Mesendoderm (in vitro differentiated cells): Measurements from ENCODE around the gene SH2D7.

Experiments used
- DNase-seq: peaks from one replicate; pipeline ENCODE4 v3.0.0; 2013
- H2AK5ac ChIP-seq: 2 replicates; pipeline ENCODE4 v1.6.1; 2013; ENCODE audit warnings: low read length, inconsistent platforms
- H2BK120ac ChIP-seq: 2 replicates; pipeline ENCODE4 v1.6.1; 2013; ENCODE audit warnings: low read depth, mild to moderate bottlenecking, low read length, moderate library complexity, mixed read lengths
- H2BK15ac ChIP-seq: replicated peaks from 2 replicates; pipeline ENCODE4 v1.6.1; 2013; ENCODE audit warnings: low read depth, mild to moderate bottlenecking, moderate library complexity
- H2BK5ac ChIP-seq: 2 replicates; pipeline ENCODE4 v1.6.1; 2013; ENCODE audit warnings: low read length, inconsistent platforms
- H3K18ac ChIP-seq: 2 replicates; pipeline ENCODE4 v1.6.1; 2013; ENCODE audit warnings: mild to moderate bottlenecking, low read length, mixed read lengths
- H3K23ac ChIP-seq: one replicate; pipeline ENCODE4 v1.6.1; 2013; ENCODE audit warnings: low read length
- H3K27ac ChIP-seq: 2 replicates; pipeline ENCODE4 v1.5.1; 2013; ENCODE audit warnings: low read depth, mild to moderate bottlenecking, inconsistent platforms, low read length, moderate library complexity
- H3K27me3 ChIP-seq: 2 replicates; pipeline ENCODE4 v1.6.1; 2013; ENCODE audit warnings: low read length, control low read depth, mild to moderate bottlenecking, inconsistent platforms; ENCODE audit not compliant: insufficient read depth, poor library complexity
- H3K36me3 ChIP-seq: 2 replicates; pipeline ENCODE4 v1.6.1; 2013; ENCODE audit warnings: low read length, inconsistent platforms; ENCODE audit not compliant: control insufficient read depth, insufficient read depth
- H3K4ac ChIP-seq: one replicate; pipeline ENCODE4 v1.6.1; 2013; ENCODE audit warnings: low read depth, mild to moderate bottlenecking, low read length, moderate library complexity
- H3K4me1 ChIP-seq: 2 replicates; pipeline ENCODE4 v1.6.1; 2013; ENCODE audit warnings: low read depth, low read length, inconsistent platforms; ENCODE audit not compliant: control insufficient read depth
- H3K4me2 ChIP-seq: 2 replicates; pipeline ENCODE4 v1.6.1; 2013; ENCODE audit warnings: low read length
- H3K4me3 ChIP-seq: 2 replicates; pipeline ENCODE4 v1.5.1; 2013; ENCODE audit warnings: mild to moderate bottlenecking, low read length
- H3K56ac ChIP-seq: one replicate; pipeline ENCODE4 v1.6.1; 2013; ENCODE audit warnings: low read length
- H3K79me1 ChIP-seq: 2 replicates; pipeline ENCODE4 v1.6.1; 2013; ENCODE audit warnings: low read length, inconsistent platforms
- H3K79me2 ChIP-seq: 2 replicates; pipeline ENCODE4 v1.6.1; 2013; ENCODE audit warnings: mild to moderate bottlenecking, low read length; ENCODE audit not compliant: control insufficient read depth, insufficient read depth
- H3K9ac ChIP-seq: 2 replicates; pipeline ENCODE4 v1.6.1; 2013; ENCODE audit warnings: low read length, inconsistent platforms
- H4K5ac ChIP-seq: one replicate; pipeline ENCODE4 v1.6.1; 2013; ENCODE audit warnings: low read length
- H4K8ac ChIP-seq: one replicate; pipeline ENCODE4 v1.6.1; 2013; ENCODE audit warnings: low read depth, mild to moderate bottlenecking, control low read depth, low read length, moderate library complexity
- WGBS: extraction: QIAGEN DNeasy Blood & Tissue Kit; methylation state at CpG from one replicate; pipeline ENCODE4 v1.1.7; 2013; ENCODE audit warnings: low lambda C conversion rate, missing lambda C conversion rate; ENCODE audit not compliant: insufficient coverage; ENCODE audit errors: extremely low coverage; 5-methylcytosine and 5-hydroxymethylcytosine counted together

The SH2D7 gene

DNA sequence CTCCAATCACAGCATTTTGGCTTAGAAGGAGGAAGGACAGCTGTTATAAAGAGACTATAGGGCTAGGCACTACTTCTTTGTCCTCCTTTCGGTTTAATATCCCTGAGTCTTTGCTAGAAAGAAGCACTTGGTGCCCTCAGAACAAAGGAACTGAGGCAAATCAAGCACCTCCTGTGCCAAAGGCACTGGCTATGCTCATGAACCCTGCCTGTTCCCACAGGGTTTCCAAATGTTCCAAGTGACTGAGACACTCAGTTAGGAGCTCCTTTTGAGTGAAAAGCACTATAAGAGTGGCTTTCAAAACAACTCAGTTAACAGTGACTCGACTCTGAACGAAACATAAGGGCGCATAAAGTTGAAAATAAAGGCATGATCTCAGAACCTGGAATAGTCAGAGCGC, 39.8 kb upstream of the SH2D7 start:
- H3K36me3 ChIP-seq: no peaks in the 10 kb centered on the region
- no peak overlapping the region for H3K4me2 ChIP-seq
- no peak overlapping the region for H4K8ac ChIP-seq
- H3K56ac ChIP-seq: no peak overlapping the region
- H3K4me1 ChIP-seq: peaks cover 13% of the 10 kb centered on the region
- DNase-seq: no peak
- H3K18ac ChIP-seq: no peak overlapping the region
- no peak overlapping the region for H4K5ac ChIP-seq
- no peaks in the 10 kb centered on the region for H3K79me2 ChIP-seq
- H3K23ac ChIP-seq: no peak overlapping the region
- H2BK5ac ChIP-seq: no peak overlapping the region
- peaks cover 2% of the 10 kb centered on the region for H3K79me1 ChIP-seq
- H3K27ac ChIP-seq: no peak overlapping the region
- no peak overlapping the region for H2AK5ac ChIP-seq
- no peak overlapping the region for H3K9ac ChIP-seq
- H3K4ac ChIP-seq: no peak overlapping the region
- no peak overlapping the region for H2BK15ac ChIP-seq
- no peaks in the 10 kb centered on the region for H3K27me3 ChIP-seq
- H3K4me3 ChIP-seq: no peak overlapping the region
- no CpG with 5 or more reads among the region's 5 CpGs for WGBS
- H2BK120ac ChIP-seq: no peak overlapping the region

DNA sequence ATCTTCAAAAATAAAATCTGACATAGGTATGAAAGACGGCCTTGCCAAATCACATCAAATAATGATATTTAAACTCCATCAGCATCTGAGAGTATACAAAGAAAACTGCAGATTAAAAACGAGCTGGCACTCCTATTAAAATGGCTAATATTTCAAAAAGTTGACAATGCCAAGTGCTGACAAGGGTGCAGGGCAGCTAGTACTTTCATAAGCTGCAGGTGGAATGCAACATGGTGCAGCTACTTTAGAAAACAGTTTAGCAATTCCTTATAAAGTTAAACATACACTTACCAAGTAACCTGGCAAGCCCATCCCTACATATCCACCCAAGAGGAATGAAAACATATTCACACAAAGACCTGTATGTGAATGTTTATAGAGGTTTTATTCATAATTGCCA, 37.8 kb upstream of the SH2D7 start:
- no peaks in the 10 kb centered on the region for H3K36me3 ChIP-seq
- H3K79me2 ChIP-seq: no peaks in the 10 kb centered on the region
- no peaks in the 10 kb centered on the region for H3K27me3 ChIP-seq
- H3K4me1 ChIP-seq: peaks cover 12% of the 10 kb centered on the region
- H2BK15ac ChIP-seq: no peak overlapping the region
- H3K4me3 ChIP-seq: no peak overlapping the region
- H3K23ac ChIP-seq: no peak overlapping the region
- H3K79me1 ChIP-seq: peaks cover 3% of the 10 kb centered on the region
- no peak for DNase-seq
- no peak overlapping the region for H3K4ac ChIP-seq
- H4K5ac ChIP-seq: no peak overlapping the region
- H2AK5ac ChIP-seq: no peak overlapping the region
- no CpG with 5 or more reads among the region's 2 CpGs for WGBS
- no peak overlapping the region for H2BK120ac ChIP-seq
- H3K9ac ChIP-seq: no peak overlapping the region
- no peak overlapping the region for H4K8ac ChIP-seq
- no peak overlapping the region for H3K27ac ChIP-seq
- no peak overlapping the region for H3K56ac ChIP-seq
- H2BK5ac ChIP-seq: no peak overlapping the region
- H3K18ac ChIP-seq: no peak overlapping the region
- no peak overlapping the region for H3K4me2 ChIP-seq

DNA sequence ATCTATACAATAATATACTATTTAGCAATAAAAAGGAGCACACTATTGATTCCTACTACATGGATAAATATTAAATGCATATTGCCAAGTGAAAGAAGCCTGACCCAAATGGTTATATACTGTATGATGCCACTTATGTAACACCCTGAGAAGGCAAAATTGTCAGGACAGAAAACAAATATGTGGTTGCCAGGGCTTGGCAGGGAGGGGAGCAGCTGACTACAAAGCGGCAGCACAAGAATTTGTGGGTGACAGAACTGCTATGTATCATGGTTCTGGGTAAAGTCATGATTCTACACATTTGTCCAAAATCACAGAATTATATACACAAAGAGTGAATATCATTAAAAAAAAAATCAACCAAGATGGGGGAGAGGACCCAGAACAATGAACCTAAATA, 37.4 kb upstream of the SH2D7 start:
- H3K4me1 ChIP-seq: peaks cover 7% of the 10 kb centered on the region
- H3K79me2 ChIP-seq: no peaks in the 10 kb centered on the region
- no peak overlapping the region for H2BK5ac ChIP-seq
- WGBS: no CpG with 5 or more reads among the region's 1 CpG
- no peak overlapping the region for H2BK120ac ChIP-seq
- H3K56ac ChIP-seq: no peak overlapping the region
- H2BK15ac ChIP-seq: no peak overlapping the region
- no peak for DNase-seq
- H4K5ac ChIP-seq: no peak overlapping the region
- H3K4me2 ChIP-seq: no peak overlapping the region
- H3K36me3 ChIP-seq: no peaks in the 10 kb centered on the region
- no peaks in the 10 kb centered on the region for H3K27me3 ChIP-seq
- H3K9ac ChIP-seq: no peak overlapping the region
- H2AK5ac ChIP-seq: no peak overlapping the region
- H4K8ac ChIP-seq: no peak overlapping the region
- no peak overlapping the region for H3K4ac ChIP-seq
- no peak overlapping the region for H3K23ac ChIP-seq
- H3K18ac ChIP-seq: no peak overlapping the region
- no peak overlapping the region for H3K27ac ChIP-seq
- H3K79me1 ChIP-seq: peaks cover 5% of the 10 kb centered on the region
- H3K4me3 ChIP-seq: no peak overlapping the region

DNA sequence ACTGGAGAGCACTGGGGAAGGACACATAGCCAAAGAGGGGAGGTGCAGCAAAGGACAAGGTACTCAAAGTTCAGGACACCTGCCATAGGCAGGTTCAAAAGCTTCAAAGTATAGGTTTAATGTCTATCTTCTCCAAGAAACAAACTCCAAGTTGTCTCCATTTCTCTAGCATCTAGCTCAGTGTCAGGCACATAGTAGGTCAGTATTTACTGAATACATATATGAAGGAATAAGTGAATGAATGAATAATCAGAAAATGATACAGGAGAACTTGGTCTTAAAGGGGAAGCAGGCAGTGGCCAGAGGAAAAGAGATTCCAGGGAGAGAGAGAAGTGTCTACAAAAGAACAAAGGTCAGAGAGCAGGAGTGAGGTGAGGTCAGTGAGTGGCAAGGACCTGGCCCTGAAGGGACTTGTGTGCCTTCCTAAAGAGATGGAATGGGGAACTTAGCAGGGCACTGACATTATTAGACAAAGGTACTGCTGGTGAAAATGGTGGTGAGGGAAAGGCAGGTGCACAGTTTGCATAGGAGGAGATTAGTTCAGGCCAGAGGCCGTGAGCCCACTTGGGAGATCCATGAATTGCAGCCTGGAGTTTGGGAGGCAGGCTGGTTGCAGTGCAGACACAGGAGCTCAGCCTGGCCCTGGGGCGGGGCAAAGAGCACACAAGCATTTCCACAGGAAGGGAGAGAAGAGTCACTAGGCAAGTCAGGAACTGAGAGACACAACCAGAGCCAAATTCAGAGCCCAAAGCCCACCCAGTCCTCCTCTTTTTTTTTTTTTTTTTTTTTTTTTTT, 36.2 kb upstream of the SH2D7 start:
- WGBS: no CpG with 5 or more reads among the region's 2 CpGs
- Histone ChIP-seq H3K79me2 (no peaks in the 10 kb centered on the region), H2BK120ac (no peak overlapping the region), H3K4me3 (no peak overlapping the region), H3K9ac (no peak overlapping the region), H3K23ac (no peak overlapping the region), H2BK5ac (no peak overlapping the region), H3K79me1 (peaks cover 5% of the 10 kb centered on the region), H3K56ac (no peak overlapping the region), H4K5ac (no peak overlapping the region), H3K27ac (no peak overlapping the region), H3K27me3 (no peaks in the 10 kb centered on the region), H3K36me3 (no peaks in the 10 kb centered on the region), H2AK5ac (no peak overlapping the region), H3K4me2 (no peak overlapping the region), H4K8ac (no peak overlapping the region), H3K4ac (no peak overlapping the region), H2BK15ac (no peak overlapping the region), H3K4me1 (no peaks in the 10 kb centered on the region), H3K18ac (no peak overlapping the region)
- DNase-seq: peak; percentile 49

DNA sequence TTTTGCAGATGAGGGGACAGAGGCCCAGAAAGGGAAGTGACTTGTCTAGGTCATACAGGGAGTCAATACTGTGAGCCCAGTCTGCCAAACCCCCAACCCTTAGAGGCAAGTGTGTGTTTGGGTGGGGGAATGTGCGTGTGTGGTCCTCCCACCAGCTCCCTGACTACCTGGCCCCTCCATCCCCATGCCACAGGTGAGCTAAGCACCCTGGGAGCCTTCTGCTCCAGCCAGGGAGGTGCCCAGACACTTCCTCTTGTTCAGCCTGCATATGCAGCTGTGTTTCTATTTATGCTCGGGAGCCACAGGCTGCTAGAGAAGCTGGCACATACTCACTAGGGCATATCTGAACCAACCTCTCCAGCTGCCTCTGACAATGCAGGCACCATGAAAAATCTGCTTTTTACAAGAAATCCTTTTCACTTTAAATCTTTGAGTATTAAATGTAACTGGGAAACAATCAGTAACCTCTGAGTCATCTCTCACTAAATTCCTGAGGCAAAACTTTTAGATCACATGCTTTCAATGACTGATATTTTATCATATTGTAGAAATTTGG, 35.6 kb upstream of the SH2D7 start:
- no peak overlapping the region for H4K5ac ChIP-seq
- H3K79me2 ChIP-seq: no peaks in the 10 kb centered on the region
- H3K4me1 ChIP-seq: peaks cover under 1% of the 10 kb centered on the region
- H3K4ac ChIP-seq: no peak overlapping the region
- no CpG with 5 or more reads among the region's 2 CpGs for WGBS
- no peak overlapping the region for H2AK5ac ChIP-seq
- H2BK120ac ChIP-seq: no peak overlapping the region
- no peak overlapping the region for H3K23ac ChIP-seq
- H3K9ac ChIP-seq: no peak overlapping the region
- no peak overlapping the region for H3K4me2 ChIP-seq
- DNase-seq: no peak
- H2BK5ac ChIP-seq: no peak overlapping the region
- no peak overlapping the region for H3K4me3 ChIP-seq
- no peak overlapping the region for H3K27ac ChIP-seq
- no peaks in the 10 kb centered on the region for H3K27me3 ChIP-seq
- no peak overlapping the region for H4K8ac ChIP-seq
- peaks cover 5% of the 10 kb centered on the region for H3K79me1 ChIP-seq
- H3K36me3 ChIP-seq: no peaks in the 10 kb centered on the region
- no peak overlapping the region for H3K18ac ChIP-seq
- H2BK15ac ChIP-seq: no peak overlapping the region
- H3K56ac ChIP-seq: no peak overlapping the region

DNA sequence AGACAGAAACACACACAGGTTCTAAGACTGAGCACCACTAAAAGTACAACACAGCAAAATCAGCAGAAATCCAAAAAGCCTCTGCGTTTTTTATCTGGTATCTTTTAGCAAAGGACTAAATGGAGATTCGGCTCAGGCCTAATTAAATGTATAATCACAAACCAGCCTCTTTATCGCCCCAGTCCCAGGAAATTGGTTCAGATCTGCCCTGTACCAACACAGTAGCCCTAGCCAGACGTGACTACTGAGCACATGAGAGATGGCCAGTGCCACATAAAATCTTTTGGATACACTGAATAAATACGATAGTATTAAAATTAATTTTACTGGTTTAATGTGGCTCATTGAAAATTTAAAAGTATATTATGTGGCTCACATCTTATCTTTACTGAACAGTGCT, 34.6 kb upstream of the SH2D7 start:
- Histone ChIP-seq H3K79me2 (no peaks in the 10 kb centered on the region), H3K56ac (no peak overlapping the region), H3K27me3 (no peaks in the 10 kb centered on the region), H3K79me1 (peaks cover 5% of the 10 kb centered on the region), H2BK120ac (no peak overlapping the region), H3K9ac (no peak overlapping the region), H2AK5ac (no peak overlapping the region), H3K4me3 (no peak overlapping the region), H2BK15ac (no peak overlapping the region), H4K5ac (no peak overlapping the region), H2BK5ac (no peak overlapping the region), H3K36me3 (no peaks in the 10 kb centered on the region), H3K4me1 (peaks cover 2% of the 10 kb centered on the region), H3K23ac (no peak overlapping the region), H4K8ac (no peak overlapping the region), H3K27ac (no peak overlapping the region), H3K18ac (no peak overlapping the region), H3K4ac (no peak overlapping the region), H3K4me2 (no peak overlapping the region)
- WGBS: no CpG with 5 or more reads among the region's 5 CpGs
- no peak for DNase-seq
